Body of pancreas (tissue), 4 donors: Measurements from ENCODE around the gene CPXM1.

ENCODE experiments used
- CTCF ChIP-seq, 7 experiments: fragments of 450-650 bp in 4 of 7; fragments of 200-600 bp in 3 of 7; sonication (generic) in 3 of 7; IDR thresholded peaks; one replicate each; pipeline ENCODE4 v1.5.1; 2016 to 2019; ENCODE audit warnings: antibody characterized with exemption in 7 of 7
- POLR2A ChIP-seq, 3 donors: fragments of 450-650 bp; IDR thresholded peaks; one replicate each; pipeline ENCODE4 v1.6.1; 2016; ENCODE audit warnings: antibody characterized with exemption in 3 of 3, mild to moderate bottlenecking in 2 of 3

GRCh38 chr20:2826655-2827054 lies 26.2 kb upstream of the CPXM1 start:
- TF ChIP-seq CTCF (IDR thresholded peaks at IDR 0.05) = no peak
- no peak for TF ChIP-seq POLR2A (IDR thresholded peaks at IDR 0.05)
